HG03139 (cell line): ENCODE data around the gene RNASEL.
"Not testable (repeated sequence)": the region's sequence is repeated elsewhere in the genome, so short reads cannot be mapped to it uniquely, and the experiment has no call there.

Experiments
- ATAC-seq: cut with Tn5 transposase; IDR thresholded peaks from one replicate; pipeline ENCODE4 v1.9.1; 2021; ENCODE audit not compliant: unreplicated experiment

The RNASEL gene, protein sequence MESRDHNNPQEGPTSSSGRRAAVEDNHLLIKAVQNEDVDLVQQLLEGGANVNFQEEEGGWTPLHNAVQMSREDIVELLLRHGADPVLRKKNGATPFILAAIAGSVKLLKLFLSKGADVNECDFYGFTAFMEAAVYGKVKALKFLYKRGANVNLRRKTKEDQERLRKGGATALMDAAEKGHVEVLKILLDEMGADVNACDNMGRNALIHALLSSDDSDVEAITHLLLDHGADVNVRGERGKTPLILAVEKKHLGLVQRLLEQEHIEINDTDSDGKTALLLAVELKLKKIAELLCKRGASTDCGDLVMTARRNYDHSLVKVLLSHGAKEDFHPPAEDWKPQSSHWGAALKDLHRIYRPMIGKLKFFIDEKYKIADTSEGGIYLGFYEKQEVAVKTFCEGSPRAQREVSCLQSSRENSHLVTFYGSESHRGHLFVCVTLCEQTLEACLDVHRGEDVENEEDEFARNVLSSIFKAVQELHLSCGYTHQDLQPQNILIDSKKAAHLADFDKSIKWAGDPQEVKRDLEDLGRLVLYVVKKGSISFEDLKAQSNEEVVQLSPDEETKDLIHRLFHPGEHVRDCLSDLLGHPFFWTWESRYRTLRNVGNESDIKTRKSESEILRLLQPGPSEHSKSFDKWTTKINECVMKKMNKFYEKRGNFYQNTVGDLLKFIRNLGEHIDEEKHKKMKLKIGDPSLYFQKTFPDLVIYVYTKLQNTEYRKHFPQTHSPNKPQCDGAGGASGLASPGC

GRCh38 chr1:182588500-182589396 is at the start of gene RNASEL:
TSS of gene RNASEL (minus strand) at chr1:182589256. CDS start at chr1:182586806, 2,450 bp downstream.
- ATAC-seq, result peak; percentile 88

GRCh38 chr1:182637769-182638168 is 48.7 kb upstream of the RNASEL start:
- ATAC-seq, result no peak

GRCh38 chr1:182635871-182636270 is 46.8 kb upstream of the RNASEL start:
- ATAC-seq, result no peak

DNA sequence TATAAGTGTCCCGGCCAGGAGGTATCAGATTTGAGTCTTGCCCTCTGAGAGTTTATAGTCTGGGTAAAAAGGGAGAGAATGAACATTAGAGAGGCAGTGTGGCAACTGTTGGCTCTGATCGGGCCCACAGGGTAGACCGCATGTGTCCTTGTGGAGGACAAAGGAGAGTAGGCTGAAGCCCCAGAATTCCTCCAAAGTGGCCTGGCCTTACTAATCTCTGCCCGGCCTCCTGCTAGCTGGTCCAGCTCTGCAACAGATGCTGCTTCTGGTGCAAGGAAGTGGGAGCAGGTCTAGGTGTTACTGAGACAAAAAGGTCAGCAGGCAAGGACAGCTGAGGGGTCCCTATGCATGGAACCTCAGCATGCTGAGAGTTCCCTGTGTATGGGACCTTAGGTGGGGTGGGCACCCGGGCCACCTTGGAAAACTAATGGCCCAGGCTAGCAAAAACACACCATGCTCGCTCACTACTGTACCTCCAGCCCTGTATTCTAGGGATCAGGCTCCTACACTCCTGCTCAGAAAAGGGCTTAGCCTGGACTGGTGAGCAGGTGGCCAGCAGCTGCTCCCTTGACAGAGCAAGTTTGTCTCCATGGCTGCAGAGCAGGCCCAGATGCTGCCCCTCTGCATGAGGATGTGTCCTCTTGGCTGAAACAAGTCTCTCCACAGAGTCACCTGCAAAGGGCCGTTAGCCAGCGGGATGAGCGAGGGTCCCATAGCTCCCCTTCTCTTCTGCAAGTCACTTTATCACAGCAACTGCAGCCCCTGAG is 45.4 kb upstream of the RNASEL start:
- ATAC-seq, result no peak

DNA sequence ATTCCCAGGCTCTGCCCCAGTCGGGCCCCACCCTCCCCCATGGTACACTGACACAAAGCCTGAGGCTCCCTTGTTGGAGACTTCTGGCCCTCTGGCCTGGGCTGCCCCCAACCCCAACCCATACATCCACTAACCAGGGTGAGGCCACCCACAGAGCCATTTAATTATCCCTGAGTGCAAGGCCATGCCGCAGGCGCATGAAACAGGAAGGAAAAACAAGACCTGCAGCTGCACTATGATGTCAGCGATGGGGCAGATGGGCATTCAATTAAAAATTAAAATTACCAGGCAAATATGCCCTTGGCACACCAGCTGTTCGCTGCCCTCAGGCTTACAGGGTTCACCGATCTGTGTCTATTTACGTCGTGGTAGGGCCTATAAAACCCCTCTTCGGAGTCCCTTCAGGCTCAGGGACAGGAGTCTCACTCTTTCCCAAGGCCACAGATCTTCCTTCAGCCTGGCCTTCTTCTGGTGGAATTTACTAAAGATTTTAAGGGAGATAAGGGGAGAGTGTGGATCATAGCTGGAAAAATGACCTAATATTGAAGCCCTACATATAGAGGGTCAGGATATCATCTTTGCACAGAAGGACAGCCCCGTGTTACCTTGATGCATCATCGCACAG is 44.7 kb upstream of the RNASEL start:
- ATAC-seq, result no peak

GRCh38 chr1:182633031-182633430 is 44.0 kb upstream of the RNASEL start:
- ATAC-seq, result no peak

DNA sequence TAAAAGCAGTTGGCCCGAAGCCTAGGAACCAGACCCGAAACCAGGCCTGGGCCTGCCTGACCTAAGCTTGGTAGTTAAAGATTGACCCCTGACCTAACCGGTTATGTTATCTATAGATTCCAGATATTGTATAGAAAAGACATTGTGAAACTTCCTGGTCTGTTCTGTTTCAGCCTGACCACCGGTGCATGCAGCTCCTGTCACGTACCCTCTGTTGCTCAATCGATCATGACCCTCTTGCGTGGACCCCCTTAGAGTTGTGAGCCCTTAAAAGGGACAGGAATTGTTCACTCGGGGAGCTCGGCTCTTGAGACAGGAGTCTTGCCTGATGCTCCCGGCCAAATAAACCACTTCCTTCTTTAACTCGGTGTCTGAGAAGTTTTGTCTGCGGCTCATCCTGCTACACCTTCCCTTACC is 43.4 kb upstream of the RNASEL start:
- not testable (repeated sequence) for ATAC-seq

- ATAC-seq, result no peak
Observed at GRCh38 chr1:182631954-182632353, 42.9 kb upstream of the RNASEL start.

DNA sequence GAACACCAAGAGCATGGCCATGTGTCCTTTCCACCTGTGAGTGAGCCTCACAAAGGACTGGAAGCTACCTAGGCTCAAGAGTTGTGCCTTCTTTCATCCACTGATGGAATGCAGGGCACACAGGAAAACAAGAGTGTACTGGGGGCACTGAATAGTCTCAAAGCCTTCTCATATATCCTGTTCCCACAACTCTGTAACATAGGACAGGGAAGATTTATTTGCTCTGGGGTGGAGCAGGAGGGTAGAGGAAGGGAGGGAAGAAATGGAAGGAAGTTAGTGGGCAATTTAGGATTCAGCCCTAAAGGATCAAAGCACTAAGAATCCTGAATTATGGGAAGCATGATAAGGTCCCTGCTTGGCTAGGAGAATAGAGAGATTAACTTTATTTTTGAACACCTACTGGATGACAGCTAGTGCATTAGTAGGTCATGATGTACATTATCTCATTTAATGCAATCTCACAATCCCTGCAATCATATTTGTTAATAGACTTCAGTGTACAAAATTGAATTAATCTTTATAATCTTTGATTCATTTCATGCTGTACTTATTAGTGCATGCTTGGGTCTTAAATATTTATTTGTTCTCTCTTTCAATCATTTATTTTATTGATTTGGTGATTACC is 42.1 kb upstream of the RNASEL start:
- no peak for ATAC-seq

DNA sequence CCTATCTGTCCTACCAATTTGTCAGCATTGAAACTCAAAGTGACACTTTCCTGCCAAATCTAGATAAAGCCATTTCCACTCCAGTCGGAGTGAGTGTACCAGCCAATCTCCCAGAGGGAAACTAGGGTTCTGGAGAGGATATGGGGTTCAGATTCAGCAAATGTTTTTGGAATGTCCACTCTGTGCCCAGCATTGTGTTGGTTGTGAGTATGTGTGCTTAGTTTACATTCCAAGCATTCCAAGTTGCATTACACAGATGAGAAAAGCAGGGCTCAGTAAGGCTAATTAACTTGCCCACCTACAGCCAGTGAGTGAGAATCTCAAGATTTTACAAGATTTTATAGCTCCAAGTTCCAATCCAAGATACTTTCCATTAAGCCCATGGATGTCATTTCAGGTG is 41.5 kb upstream of the RNASEL start:
- no peak for ATAC-seq

- peak; percentile 48 for ATAC-seq
Observed at GRCh38 chr1:182629499-182630096, 40.5 kb upstream of the RNASEL start.

DNA sequence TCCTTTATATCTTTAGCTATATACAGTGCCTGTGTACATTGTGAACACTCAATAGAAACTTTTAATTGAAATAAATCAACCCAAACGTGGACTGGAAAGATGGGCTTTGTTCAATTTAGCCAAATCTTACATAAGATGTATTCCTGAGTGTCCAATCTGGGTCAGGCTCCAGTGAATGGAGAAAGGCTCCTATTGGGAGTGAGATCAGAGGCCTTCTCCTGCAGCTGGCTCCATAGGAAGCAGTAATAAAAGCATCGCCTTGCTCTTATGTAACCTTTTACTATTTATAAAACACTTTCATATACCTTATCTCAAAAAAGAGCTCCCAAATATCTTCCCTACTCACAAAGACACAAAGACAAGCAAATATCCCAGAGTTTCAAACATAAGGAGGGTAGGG is 40.0 kb upstream of the RNASEL start:
- ATAC-seq, result no peak

DNA sequence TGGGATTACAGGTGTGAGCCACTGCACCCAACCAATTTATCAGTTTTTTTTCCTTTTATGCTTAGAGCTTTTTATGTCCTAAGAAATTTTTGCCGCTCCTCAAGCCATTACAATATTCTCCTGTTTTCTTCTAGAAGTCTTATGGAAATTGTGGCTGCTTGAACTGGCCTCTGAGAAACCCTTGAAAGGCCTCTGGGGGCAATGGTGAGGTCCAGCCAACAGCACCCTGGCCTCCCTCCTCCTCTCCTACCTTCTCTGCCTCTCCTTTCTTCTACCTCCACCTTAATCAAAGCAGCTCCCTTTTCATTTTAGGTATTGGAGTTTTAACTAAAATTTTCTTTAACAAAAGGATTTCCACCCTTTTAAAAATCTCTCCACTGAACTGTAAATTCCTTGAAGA is 39.6 kb upstream of the RNASEL start:
- no peak for ATAC-seq

GRCh38 chr1:182627622-182628021 is 38.6 kb upstream of the RNASEL start:
- no peak for ATAC-seq

DNA sequence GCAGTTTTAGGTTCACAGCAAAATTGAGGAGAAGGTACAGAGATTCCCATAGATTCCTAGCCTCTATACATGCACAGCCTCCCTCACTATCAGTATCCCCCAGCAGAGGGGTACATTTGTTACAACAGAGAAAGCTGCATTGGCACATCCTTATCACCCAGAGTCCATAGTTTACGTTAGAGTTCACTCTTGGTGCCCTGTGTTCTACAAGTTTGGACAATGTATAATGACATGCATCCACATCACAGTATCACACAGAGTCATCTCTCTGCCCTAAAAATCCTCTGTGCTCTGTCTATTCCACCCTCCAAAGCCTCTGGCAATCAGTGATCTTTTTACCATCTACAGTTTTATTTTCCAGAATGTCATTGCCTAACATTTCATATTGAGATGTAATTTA is 37.5 kb upstream of the RNASEL start:
- no peak for ATAC-seq

DNA sequence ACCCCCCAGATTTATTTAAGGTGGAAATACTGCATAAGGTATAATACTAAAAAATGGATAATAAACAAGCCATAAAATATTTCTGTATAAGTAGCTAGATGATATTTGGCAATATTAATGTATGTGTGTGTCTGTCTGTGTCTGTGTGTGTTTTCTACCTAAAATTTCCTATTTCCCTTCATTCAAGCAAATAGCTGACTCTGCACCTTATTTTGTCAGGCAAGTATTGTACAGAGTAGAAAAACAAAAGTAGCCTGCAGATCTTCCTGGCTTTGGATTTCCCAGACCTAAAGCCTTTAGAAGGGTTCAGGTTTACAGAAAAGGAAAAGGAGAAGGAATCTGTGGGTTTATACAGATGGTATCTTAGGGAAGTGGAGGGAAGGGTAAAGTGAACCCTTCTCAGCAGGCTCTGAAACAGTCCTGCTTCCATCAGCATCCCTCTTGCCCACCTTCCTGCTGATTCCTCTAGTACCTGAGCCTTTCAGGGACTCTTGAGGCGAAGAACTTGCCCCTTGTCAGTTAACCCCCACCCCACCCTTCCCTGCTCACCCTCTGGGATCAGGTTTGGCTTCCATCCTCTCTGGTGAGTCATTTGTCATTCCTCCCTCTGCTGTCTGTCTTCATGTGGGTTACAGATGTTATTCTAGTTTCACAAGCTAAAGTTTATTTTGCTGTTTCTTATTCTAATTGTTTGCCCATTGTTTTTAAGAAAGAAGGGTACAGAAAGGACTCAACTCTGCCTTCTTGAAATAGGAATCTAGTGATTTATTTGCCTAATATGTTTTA is 36.9 kb upstream of the RNASEL start:
- no peak for ATAC-seq

GRCh38 chr1:182625024-182625423 is 36.0 kb upstream of the RNASEL start:
- no peak for ATAC-seq

- no peak for ATAC-seq
Observed at GRCh38 chr1:182624577-182624976, 35.5 kb upstream of the RNASEL start.
